Fibroblast of lung (primary cell): ENCODE results near the gene FDPS. TPM values are rescaled to one million over a fixed set of nuclear protein-coding genes. Genes with fewer than 3 reads are reported as not detected.

ENCODE experiments used
- DNase-seq, 2 donors: peaks; one replicate each; pipeline versions ENCODE4 v3.0.0 to v3.0.0-alpha.2; 2010; ENCODE audit warnings: low read depth in 2 of 2
- H2AFZ ChIP-seq: 2 replicates; pipeline ENCODE4 v1.5.1; 2012; ENCODE audit warnings: low read length, control low read depth, inconsistent platforms
- H3K27ac ChIP-seq: 2 replicates; pipeline ENCODE4 v1.5.1; 2011; ENCODE audit warnings: low read length, control low read depth; ENCODE audit not compliant: insufficient read depth
- H3K27me3 ChIP-seq: 2 replicates; pipeline ENCODE4 v1.5.1; 2011; ENCODE audit warnings: mild to moderate bottlenecking, low read length; ENCODE audit not compliant: control insufficient read depth, insufficient read depth
- H3K36me3 ChIP-seq: 2 replicates; pipeline ENCODE4 v1.5.1; 2011; ENCODE audit warnings: low read length; ENCODE audit not compliant: control insufficient read depth, insufficient read depth
- H3K4me1 ChIP-seq: 2 replicates; pipeline ENCODE4 v1.5.1; 2011; ENCODE audit warnings: low read length; ENCODE audit not compliant: control insufficient read depth, insufficient read depth; ENCODE audit errors: extremely low read depth
- H3K4me2 ChIP-seq: 2 replicates; pipeline ENCODE4 v1.5.1; 2011; ENCODE audit warnings: low read length, control low read depth; ENCODE audit not compliant: insufficient read depth; ENCODE audit errors: extremely low read depth
- H3K4me3 ChIP-seq, 4 experiments: fragments of 200-600 bp in 1 of 4; sonication (generic) in 1 of 4; replicated peaks in 1 of 4; 2 replicates each; pipeline ENCODE4 v1.5.1; 2011 to 2016; ENCODE audit warnings: low read length in 4 of 4, low read depth in 3 of 4, mild to moderate bottlenecking in 3 of 4, control low read depth in 2 of 4, inconsistent platforms in 1 of 4, mixed read lengths in 1 of 4; ENCODE audit not compliant: insufficient read depth in 1 of 4; ENCODE audit errors: control extremely low read depth in 1 of 4
- H3K79me2 ChIP-seq: 2 replicates; pipeline ENCODE4 v1.5.1; 2012; ENCODE audit warnings: mild to moderate bottlenecking, low read length, inconsistent platforms; ENCODE audit not compliant: control insufficient read depth, insufficient read depth
- H3K9ac ChIP-seq: 2 replicates; pipeline ENCODE4 v1.5.1; 2011; ENCODE audit warnings: mild to moderate bottlenecking, low read length, control low read depth; ENCODE audit not compliant: insufficient read depth
- H3K9me3 ChIP-seq: 2 replicates; pipeline ENCODE4 v1.5.1; 2012; ENCODE audit warnings: low read depth, low read length; ENCODE audit not compliant: control insufficient read depth, insufficient read depth
- H4K20me1 ChIP-seq: 2 replicates; pipeline ENCODE4 v1.5.1; 2011; ENCODE audit warnings: low read length; ENCODE audit not compliant: control insufficient read depth, insufficient read depth; ENCODE audit errors: extremely low read depth
- EZH2 ChIP-seq: IDR thresholded peaks from 2 replicates; pipeline ENCODE4 v1.5.1; 2012; ENCODE audit warnings: low read length, control low read depth, mild to moderate bottlenecking; ENCODE audit errors: missing control alignments
- polyA plus RNA-seq, 2 donors: library from polyadenylated mRNA; depleted of rRNA in 1 of 2; stranded (reverse) in 1 of 2; unstranded in 1 of 2; fragments of >200 nt; gene quantifications; 2 replicates each; pipeline ENCODE4 v1.2.1, GENCODE V29; 2011 to 2012; ENCODE audit warnings: missing spikeins in 1 of 2
- total RNA-seq: library from RNA; depleted of rRNA; stranded (reverse); fragments of >200 nt; gene quantifications from 2 replicates; pipeline ENCODE4 v1.2.1, GENCODE V29; 2014
- TF ChIP-seq, protein P1 (sequence below), 2 donors: IDR thresholded peaks in 1 of 2; conservative IDR thresholded peaks in 1 of 2; 1 replicate in 1 of 2; 2 replicates in 1 of 2; pipeline ENCODE4 v1.5.1; 2011 to 2012; ENCODE audit warnings: low read length in 2 of 2, control low read depth in 1 of 2, inconsistent platforms in 1 of 2, low read depth in 1 of 2, mild to moderate bottlenecking in 1 of 2

The FDPS gene
- total and polyA plus RNA-seq, 2 donors (not counting 1 experiment from before 2014, with no cell fraction given), result 399 to 840 TPM

- no peaks in the 10 kb centered on the region for H3K79me2 ChIP-seq
- H3K27ac ChIP-seq, result no peak within 1 kb of the TSS
- H2AFZ ChIP-seq, result no peak within 1 kb of the TSS
- no peaks in the 10 kb centered on the region for H3K36me3 ChIP-seq
- TF ChIP-seq EZH2, result no peak
- TF ChIP-seq, protein P1, sequence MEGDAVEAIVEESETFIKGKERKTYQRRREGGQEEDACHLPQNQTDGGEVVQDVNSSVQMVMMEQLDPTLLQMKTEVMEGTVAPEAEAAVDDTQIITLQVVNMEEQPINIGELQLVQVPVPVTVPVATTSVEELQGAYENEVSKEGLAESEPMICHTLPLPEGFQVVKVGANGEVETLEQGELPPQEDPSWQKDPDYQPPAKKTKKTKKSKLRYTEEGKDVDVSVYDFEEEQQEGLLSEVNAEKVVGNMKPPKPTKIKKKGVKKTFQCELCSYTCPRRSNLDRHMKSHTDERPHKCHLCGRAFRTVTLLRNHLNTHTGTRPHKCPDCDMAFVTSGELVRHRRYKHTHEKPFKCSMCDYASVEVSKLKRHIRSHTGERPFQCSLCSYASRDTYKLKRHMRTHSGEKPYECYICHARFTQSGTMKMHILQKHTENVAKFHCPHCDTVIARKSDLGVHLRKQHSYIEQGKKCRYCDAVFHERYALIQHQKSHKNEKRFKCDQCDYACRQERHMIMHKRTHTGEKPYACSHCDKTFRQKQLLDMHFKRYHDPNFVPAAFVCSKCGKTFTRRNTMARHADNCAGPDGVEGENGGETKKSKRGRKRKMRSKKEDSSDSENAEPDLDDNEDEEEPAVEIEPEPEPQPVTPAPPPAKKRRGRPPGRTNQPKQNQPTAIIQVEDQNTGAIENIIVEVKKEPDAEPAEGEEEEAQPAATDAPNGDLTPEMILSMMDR (conservative IDR thresholded peaks at IDR 0.05 in 1 of 2, IDR thresholded peaks at IDR 0.05 in 1 of 2; ENCODE audit: low read depth in 1 of 2, low read length in 2 of 2), result no peak
- DNase-seq, result no peak
- no peaks in the 10 kb centered on the region for H4K20me1 ChIP-seq
- H3K9me3 ChIP-seq, result no peaks in the 10 kb centered on the region
- H3K4me1 ChIP-seq, result no peaks in the 10 kb centered on the region
- peaks cover 12% of the 10 kb centered on the region for H3K27me3 ChIP-seq
- no peak within 1 kb of the TSS for H3K4me3 ChIP-seq
- no peak within 1 kb of the TSS for H3K4me2 ChIP-seq
- no peak within 1 kb of the TSS for H3K9ac ChIP-seq
Measured at GRCh38 chr1:155301342-155301841, 7.3 kb upstream of the FDPS start, which contains the start of gene PKLR. PKLR (minus strand) TSS chr1:155301438; CDS start chr1:155301395, 43 bp downstream.

DNA sequence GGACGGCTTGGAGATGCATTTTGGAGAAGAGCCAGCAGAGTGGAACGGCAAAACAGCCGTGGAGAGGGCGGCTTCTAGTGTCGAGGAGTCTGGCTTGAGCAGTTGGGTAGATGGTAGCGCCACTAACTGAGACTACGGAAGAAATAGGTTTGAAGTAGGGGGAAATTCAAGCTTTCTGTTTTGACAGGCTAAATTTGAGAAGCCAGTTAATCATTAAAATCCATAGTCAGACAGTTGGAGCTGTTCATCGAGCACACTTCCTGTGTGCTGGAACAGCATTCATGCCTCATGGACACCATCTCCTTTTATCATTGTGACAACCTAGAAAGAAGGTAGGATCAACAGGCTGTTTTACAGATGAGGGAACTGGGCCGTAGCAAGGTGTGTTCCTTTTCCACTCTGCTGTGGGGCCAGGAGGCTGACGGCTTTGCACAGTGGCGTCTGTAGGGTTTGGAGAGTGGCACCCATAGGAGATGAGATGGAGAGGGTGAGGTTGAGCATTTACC is 4.1 kb upstream of the FDPS start:
- no peak for TF ChIP-seq EZH2
- TF ChIP-seq, protein P1 (conservative IDR thresholded peaks at IDR 0.05 in 1 of 2, IDR thresholded peaks at IDR 0.05 in 1 of 2; ENCODE audit: low read depth in 1 of 2, low read length in 2 of 2), result no peak
- no peak overlapping the region for H2AFZ ChIP-seq

GRCh38 chr1:155305881-155306391 is 2.7 kb upstream of the FDPS start:
- H3K4me2 ChIP-seq, result no peak overlapping the region
- TF ChIP-seq, protein P1 (conservative IDR thresholded peaks at IDR 0.05 in 1 of 2, IDR thresholded peaks at IDR 0.05 in 1 of 2; ENCODE audit: low read depth in 1 of 2, low read length in 2 of 2), result no peak
- TF ChIP-seq EZH2, result no peak
- H3K9ac ChIP-seq, result no peak overlapping the region
- no peak overlapping the region for H2AFZ ChIP-seq
- H3K27me3 ChIP-seq, result no peaks in the 10 kb centered on the region
- H3K27ac ChIP-seq, result no peak overlapping the region
- H3K36me3 ChIP-seq, result no peaks in the 10 kb centered on the region
- H3K9me3 ChIP-seq, result no peaks in the 10 kb centered on the region
- peaks cover 23% of the 10 kb centered on the region for H3K79me2 ChIP-seq
- H4K20me1 ChIP-seq, result no peaks in the 10 kb centered on the region
- peaks cover 6% of the 10 kb centered on the region for H3K4me1 ChIP-seq
- peak in 1 of 2 donors; percentile 65 for DNase-seq
- H3K4me3 ChIP-seq, result no peak overlapping the region

More for the DNA sequence above, 4.1 kb upstream of the FDPS start:
- Histone ChIP-seq H3K79me2 (peaks cover 10% of the 10 kb centered on the region), H3K27ac (no peak overlapping the region), H3K9ac (no peak overlapping the region), H3K4me1 (no peaks in the 10 kb centered on the region), H3K36me3 (no peaks in the 10 kb centered on the region), H3K27me3 (no peaks in the 10 kb centered on the region), H3K4me3 (no peak overlapping the region), H3K4me2 (no peak overlapping the region), H3K9me3 (no peaks in the 10 kb centered on the region), H4K20me1 (no peaks in the 10 kb centered on the region)
- no peak for DNase-seq
